AG04450 (cell line): Measurements from ENCODE around the gene SYNGR2. TPM values are rescaled to one million over a fixed set of nuclear protein-coding genes. Genes with fewer than 3 reads are reported as not detected.

Experiments
- CTCF ChIA-PET: fragments of 300-600, 350-600 bp; formaldehyde crosslinking; extraction: SDS; loops from one replicate; lab custom pipeline; 2022; ENCODE audit warnings: antibody characterized with exemption, inconsistent platforms; lab: Charles Lee
- POLR2A ChIA-PET: fragments of 350-600 bp; formaldehyde crosslinking; extraction: SDS; loops from one replicate; lab custom pipeline; 2021; ENCODE audit warnings: antibody characterized with exemption, inconsistent platforms; lab: Yijun Ruan, JAX
- DNase-seq: peaks from one replicate; pipeline ENCODE4 v3.0.0-alpha.2; 2011; ENCODE audit warnings: low read depth, low spot score
- H3K27ac ChIP-seq: one replicate; pipeline ENCODE4 v1.5.1; 2012; ENCODE audit warnings: low read depth, low read length, control low read depth
- H3K27me3 ChIP-seq: one replicate; pipeline ENCODE4 v1.6.0; 2012; ENCODE audit warnings: low read length; ENCODE audit not compliant: control insufficient read depth, insufficient read depth
- H3K4me3 ChIP-seq: 2 replicates; pipeline ENCODE4 v1.5.1; 2011; ENCODE audit warnings: mild to moderate bottlenecking, low read depth, low read length, control low read depth
- H3K9me3 ChIP-seq: 2 replicates; pipeline ENCODE4 v1.5.1; 2012; ENCODE audit warnings: low read length; ENCODE audit not compliant: control insufficient read depth, insufficient read depth
- CTCF ChIP-seq: IDR thresholded peaks from 2 replicates; pipeline ENCODE4 v1.5.1; 2011; ENCODE audit warnings: low read depth, low read length, control low read depth, inconsistent platforms
- polyA plus RNA-seq: library from polyadenylated mRNA; depleted of rRNA; stranded (reverse); fragments of >200 nt; gene quantifications from 2 replicates; pipeline ENCODE4 v1.2.3, GENCODE V29; 2011

The SYNGR2 gene
- polyA plus RNA-seq, 1 experiment, result 26.7 TPM

GRCh38 chr17:78129351-78130089 is 38.9 kb upstream of the SYNGR2 start:
- peaks cover 4% of the 10 kb centered on the region; the same call in 1 of the 2 replicates for H3K9me3 ChIP-seq
- no peak overlapping the region for H3K27ac ChIP-seq
- no peak for DNase-seq
- POLR2A ChIA-PET, result no interaction called here
- H3K27me3 ChIP-seq, result peaks cover 39% of the 10 kb centered on the region
- CTCF ChIA-PET, result interaction anchor here (0.6 kb wide), 1 partner anchor 57 kb away, joined by 3 read pairs; the partner anchor contains the start of gene TK1
- no peak overlapping the region for H3K4me3 ChIP-seq
- no peak for TF ChIP-seq CTCF

GRCh38 chr17:78130090-78130436 is 38.3 kb upstream of the SYNGR2 start:
- peaks cover 45% of the 10 kb centered on the region for H3K27me3 ChIP-seq
- POLR2A ChIA-PET, result no interaction called here
- TF ChIP-seq CTCF, result no peak

GRCh38 chr17:78130437-78131101 is 37.8 kb upstream of the SYNGR2 start, which contains the start of gene TMC8:
TSS of gene TMC8 (plus strand) at chr17:78130771. CDS start at chr17:78131589, 818 bp downstream.
- DNase-seq, result no peak
- no peak within 1 kb of the TSS for H3K4me3 ChIP-seq
- ChIA-PET POLR2A (no interaction called here), CTCF (interaction anchor here (1.1 kb wide), 1 partner anchor 11 kb away, joined by 4 read pairs; no protein-coding TSS in a partner anchor)
- H3K27ac ChIP-seq, result no peak within 1 kb of the TSS
- peaks cover 4% of the 10 kb centered on the region; the same call in 1 of the 2 replicates for H3K9me3 ChIP-seq
- no peak for TF ChIP-seq CTCF
- H3K27me3 ChIP-seq, result peaks cover 48% of the 10 kb centered on the region

More at GRCh38 chr17:78130090-78130436, 38.3 kb upstream of the SYNGR2 start:
- Histone ChIP-seq H3K9me3 (peaks cover 4% of the 10 kb centered on the region; the same call in 1 of the 2 replicates), H3K4me3 (no peak overlapping the region), H3K27ac (no peak overlapping the region)
- DNase-seq, result no peak
- CTCF ChIA-PET, result interaction anchor here (1.1 kb wide), 1 partner anchor 12 kb away, joined by 4 read pairs; no protein-coding TSS in a partner anchor

GRCh38 chr17:78131172-78132083 is 37.0 kb upstream of the SYNGR2 start:
- no peak for TF ChIP-seq CTCF
- no peak for DNase-seq
- no peak overlapping the region for H3K27ac ChIP-seq
- no peak overlapping the region for H3K4me3 ChIP-seq
- peaks cover 4% of the 10 kb centered on the region; the same call in 1 of the 2 replicates for H3K9me3 ChIP-seq
- ChIA-PET CTCF (interaction anchor here (0.5 to 1.1 kb wide), 2 partner anchors 10 to 100 kb away, joined by 3 to 4 read pairs; no protein-coding TSS in a partner anchor), POLR2A (no interaction called here)
- H3K27me3 ChIP-seq, result peaks cover 47% of the 10 kb centered on the region
